Suprapubic skin (tissue), 4 donors: ENCODE measurements around the gene CTNNBL1.

Experiments
- EP300 ChIP-seq: sonication (generic); formaldehyde crosslinking; IDR thresholded peaks from one replicate; pipeline ENCODE4 v1.6.1; 2017; ENCODE audit warnings: antibody characterized with exemption
- POLR2A ChIP-seq, 2 donors: fragments of 450-650 bp; IDR thresholded peaks; one replicate each; pipeline ENCODE4 v1.6.1; 2017; ENCODE audit warnings: antibody characterized with exemption in 2 of 2, mild to moderate bottlenecking in 2 of 2, moderate library complexity in 2 of 2
- POLR2AphosphoS5 ChIP-seq, 3 donors: sonication (generic); formaldehyde crosslinking; IDR thresholded peaks; one replicate each; pipeline ENCODE4 v1.6.1; 2017; ENCODE audit warnings: antibody characterized with exemption in 3 of 3
- TF ChIP-seq, protein P1 (sequence below), 2 donors: fragments of 200-600 bp in 1 of 2; fragments of 450-650 bp in 1 of 2; sonication (generic) in 1 of 2; IDR thresholded peaks; one replicate each; pipeline ENCODE4 v1.5.1; 2016 to 2019; ENCODE audit warnings: antibody characterized with exemption in 2 of 2, mild to moderate bottlenecking in 1 of 2, moderate library complexity in 1 of 2

DNA sequence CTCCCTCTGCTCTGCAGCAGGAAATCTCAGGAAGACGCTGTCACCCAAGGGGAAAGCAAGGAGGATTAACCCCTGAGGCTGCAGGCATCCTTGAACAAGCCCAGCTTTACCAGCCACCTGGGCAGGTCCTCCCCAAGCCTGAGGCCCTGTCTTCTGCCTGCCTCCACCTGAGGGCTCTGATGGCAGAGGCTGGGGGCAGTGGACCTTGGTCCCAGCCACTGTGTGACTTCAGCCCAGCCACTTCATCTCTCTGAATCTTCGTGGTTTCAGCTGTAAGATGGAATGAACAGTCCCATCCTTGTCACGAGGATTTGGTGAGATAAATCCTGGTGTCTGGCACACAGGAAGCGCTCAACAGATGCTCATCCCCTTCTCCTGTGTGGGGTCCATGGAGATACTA is 200.6 kb downstream of the CTNNBL1 start:
- TF ChIP-seq POLR2A (IDR thresholded peaks at IDR 0.05) (no peak), EP300 (no peak), POLR2AphosphoS5 (IDR thresholded peaks at IDR 0.05) (no peak)
- TF ChIP-seq, protein P1, sequence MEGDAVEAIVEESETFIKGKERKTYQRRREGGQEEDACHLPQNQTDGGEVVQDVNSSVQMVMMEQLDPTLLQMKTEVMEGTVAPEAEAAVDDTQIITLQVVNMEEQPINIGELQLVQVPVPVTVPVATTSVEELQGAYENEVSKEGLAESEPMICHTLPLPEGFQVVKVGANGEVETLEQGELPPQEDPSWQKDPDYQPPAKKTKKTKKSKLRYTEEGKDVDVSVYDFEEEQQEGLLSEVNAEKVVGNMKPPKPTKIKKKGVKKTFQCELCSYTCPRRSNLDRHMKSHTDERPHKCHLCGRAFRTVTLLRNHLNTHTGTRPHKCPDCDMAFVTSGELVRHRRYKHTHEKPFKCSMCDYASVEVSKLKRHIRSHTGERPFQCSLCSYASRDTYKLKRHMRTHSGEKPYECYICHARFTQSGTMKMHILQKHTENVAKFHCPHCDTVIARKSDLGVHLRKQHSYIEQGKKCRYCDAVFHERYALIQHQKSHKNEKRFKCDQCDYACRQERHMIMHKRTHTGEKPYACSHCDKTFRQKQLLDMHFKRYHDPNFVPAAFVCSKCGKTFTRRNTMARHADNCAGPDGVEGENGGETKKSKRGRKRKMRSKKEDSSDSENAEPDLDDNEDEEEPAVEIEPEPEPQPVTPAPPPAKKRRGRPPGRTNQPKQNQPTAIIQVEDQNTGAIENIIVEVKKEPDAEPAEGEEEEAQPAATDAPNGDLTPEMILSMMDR (IDR thresholded peaks at IDR 0.05), result no peak
